Tibial artery (tissue), 4 donors: ENCODE results near the gene DTNB.

Experiments used
- DNase-seq, 2 donors: peaks; one replicate each; pipeline ENCODE4 v3.0.0-alpha.2; 2019
- H3K27ac ChIP-seq, 2 donors: fragments of 200-600 bp; sonication (generic) in 1 of 2; 1 replicate in 1 of 2; 2 replicates in 1 of 2; pipeline ENCODE4 v1.5.1; 2018 to 2019; ENCODE audit warnings: mild to moderate bottlenecking in 1 of 2
- H3K27me3 ChIP-seq, 2 donors: fragments of 200-600 bp; sonication (generic) in 1 of 2; one replicate each; pipeline versions ENCODE4 v1.5.1 to v1.6.0; 2016 to 2019
- H3K36me3 ChIP-seq, 3 donors: fragments of 200-600 bp; sonication (generic) in 2 of 3; one replicate each; pipeline ENCODE4 v1.5.1; 2016 to 2019; ENCODE audit warnings: mild to moderate bottlenecking in 2 of 3
- H3K4me1 ChIP-seq, 4 donors: fragments of 200-600 bp; sonication (generic) in 2 of 4; 1 replicate in 3 of 4; 2 replicates in 1 of 4; pipeline ENCODE4 v1.5.1; 2016 to 2019
- H3K4me3 ChIP-seq, 2 donors: fragments of 200-600 bp; sonication (generic) in 1 of 2; 1 replicate in 1 of 2; 2 replicates in 1 of 2; pipeline ENCODE4 v1.5.1; 2018 to 2019; ENCODE audit warnings: mild to moderate bottlenecking in 2 of 2
- H3K9me3 ChIP-seq, 3 donors: fragments of 200-600 bp; sonication (generic) in 1 of 3; one replicate each; pipeline ENCODE4 v1.5.1; 2016 to 2019
- CTCF ChIP-seq, 2 experiments: fragments of 200-600 bp in 1 of 2; fragments of 450-650 bp in 1 of 2; IDR thresholded peaks; one replicate each; pipeline ENCODE4 v1.5.1; 2017 to 2019; ENCODE audit warnings: antibody characterized with exemption in 2 of 2, mild to moderate bottlenecking in 1 of 2, moderate library complexity in 1 of 2
- intact Hi-C: fragments of 100-400 bp; cut with DNase I; formaldehyde crosslinking; loops from one replicate; pipeline ENCODE4 v1.15.0; 2023; ENCODE audit warnings: low total_unique reads

The DTNB gene

GRCh38 chr2:25624635-25625034, 48.7 kb downstream of the DTNB start:
- H3K4me3 ChIP-seq = no peak overlapping the region
- no peak overlapping the region for H3K27ac ChIP-seq
- intact Hi-C loops = no loop called here
- H3K9me3 ChIP-seq = no peaks in the 10 kb centered on the region
- no peaks in the 10 kb centered on the region for H3K27me3 ChIP-seq
- peaks cover 0 to 6% (median 2%) of the 10 kb centered on the region in 4 donors for H3K4me1 ChIP-seq
- peaks cover 6 to 23% (median 15%) of the 10 kb centered on the region in 3 donors for H3K36me3 ChIP-seq
- TF ChIP-seq CTCF (IDR thresholded peaks at IDR 0.05) = no peak
- no peak for DNase-seq

- H3K4me1 ChIP-seq = peaks cover 0 to 12% (median 8%) of the 10 kb centered on the region in 4 donors
- no peaks in the 10 kb centered on the region for H3K9me3 ChIP-seq
- TF ChIP-seq CTCF (IDR thresholded peaks at IDR 0.05) = no peak
- H3K27me3 ChIP-seq = no peaks in the 10 kb centered on the region
- H3K36me3 ChIP-seq = peaks cover 6 to 23% (median 15%) of the 10 kb centered on the region in 3 donors
- no peak overlapping the region for H3K27ac ChIP-seq
- H3K4me3 ChIP-seq = no peak overlapping the region
- intact Hi-C loops = no loop called here
- no peak for DNase-seq
Observed at GRCh38 chr2:25623361-25623760, 50.0 kb downstream of the DTNB start.

GRCh38 chr2:25620711-25621110, 52.7 kb downstream of the DTNB start:
- Histone ChIP-seq H3K27me3 (no peaks in the 10 kb centered on the region), H3K4me3 (no peak overlapping the region), H3K27ac (peak overlapping the region in 1 of 2 donors; percentile 1), H3K4me1 (peaks cover 0 to 28% (median 13%) of the 10 kb centered on the region in 4 donors), H3K9me3 (no peaks in the 10 kb centered on the region), H3K36me3 (peaks cover 0 to 13% (median 0%) of the 10 kb centered on the region in 3 donors)
- intact Hi-C loops = no loop called here
- TF ChIP-seq CTCF (IDR thresholded peaks at IDR 0.05) = no peak
- no peak for DNase-seq

GRCh38 chr2:25620077-25620476, 53.3 kb downstream of the DTNB start:
- DNase-seq = no peak
- Histone ChIP-seq H3K9me3 (no peaks in the 10 kb centered on the region), H3K4me3 (no peak overlapping the region), H3K4me1 (peaks cover 0 to 28% (median 13%) of the 10 kb centered on the region in 4 donors), H3K36me3 (peaks cover 0 to 13% (median 0%) of the 10 kb centered on the region in 3 donors), H3K27ac (peak overlapping the region in 1 of 2 donors; percentile 1), H3K27me3 (no peaks in the 10 kb centered on the region)
- intact Hi-C loops = no loop called here
- TF ChIP-seq CTCF (IDR thresholded peaks at IDR 0.05) = no peak

GRCh38 chr2:25619185-25619584, 54.2 kb downstream of the DTNB start:
- Histone ChIP-seq H3K4me3 (no peak overlapping the region), H3K4me1 (peaks cover 0 to 28% (median 13%) of the 10 kb centered on the region in 4 donors), H3K9me3 (no peaks in the 10 kb centered on the region), H3K27ac (peak overlapping the region; percentile 43 to 71), H3K27me3 (no peaks in the 10 kb centered on the region), H3K36me3 (peaks cover 0 to 7% (median 0%) of the 10 kb centered on the region in 3 donors)
- no peak for TF ChIP-seq CTCF (IDR thresholded peaks at IDR 0.05)
- DNase-seq = no peak
- intact Hi-C loops = no loop called here

GRCh38 chr2:25618676-25619075, 54.7 kb downstream of the DTNB start:
- H3K4me3 ChIP-seq = no peak overlapping the region
- no peaks in the 10 kb centered on the region for H3K27me3 ChIP-seq
- TF ChIP-seq CTCF (IDR thresholded peaks at IDR 0.05) = no peak
- intact Hi-C loops = no loop called here
- peaks cover 0 to 28% (median 13%) of the 10 kb centered on the region in 4 donors for H3K4me1 ChIP-seq
- no peaks in the 10 kb centered on the region for H3K9me3 ChIP-seq
- H3K36me3 ChIP-seq = peaks cover 0 to 5% (median 0%) of the 10 kb centered on the region in 3 donors
- peak overlapping the region; percentile 43 to 71 for H3K27ac ChIP-seq
- no peak for DNase-seq
